Stimulated activated CD8-positive, alpha-beta memory T cell treated with anti-CD3 and anti-CD28 coated beads, Interleukin-12 subunit alpha, Interleukin-12 subunit beta, amount 100 ng/mL, for 24 hours (primary cell): ENCODE data around the gene ILKAP.

ENCODE experiments used
- DNase-seq: peaks from one replicate; pipeline ENCODE4 v3.0.0-alpha.2; 2020; ENCODE audit errors: extremely low read depth

The ILKAP gene, protein sequence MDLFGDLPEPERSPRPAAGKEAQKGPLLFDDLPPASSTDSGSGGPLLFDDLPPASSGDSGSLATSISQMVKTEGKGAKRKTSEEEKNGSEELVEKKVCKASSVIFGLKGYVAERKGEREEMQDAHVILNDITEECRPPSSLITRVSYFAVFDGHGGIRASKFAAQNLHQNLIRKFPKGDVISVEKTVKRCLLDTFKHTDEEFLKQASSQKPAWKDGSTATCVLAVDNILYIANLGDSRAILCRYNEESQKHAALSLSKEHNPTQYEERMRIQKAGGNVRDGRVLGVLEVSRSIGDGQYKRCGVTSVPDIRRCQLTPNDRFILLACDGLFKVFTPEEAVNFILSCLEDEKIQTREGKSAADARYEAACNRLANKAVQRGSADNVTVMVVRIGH

GRCh38 chr2:238203094-238203972 lies at the start of gene ILKAP:
Gene ILKAP (minus strand): TSS chr2:238203695. CDS start chr2:238203553, 142 bp downstream.
- peak; percentile 77 for DNase-seq

DNA sequence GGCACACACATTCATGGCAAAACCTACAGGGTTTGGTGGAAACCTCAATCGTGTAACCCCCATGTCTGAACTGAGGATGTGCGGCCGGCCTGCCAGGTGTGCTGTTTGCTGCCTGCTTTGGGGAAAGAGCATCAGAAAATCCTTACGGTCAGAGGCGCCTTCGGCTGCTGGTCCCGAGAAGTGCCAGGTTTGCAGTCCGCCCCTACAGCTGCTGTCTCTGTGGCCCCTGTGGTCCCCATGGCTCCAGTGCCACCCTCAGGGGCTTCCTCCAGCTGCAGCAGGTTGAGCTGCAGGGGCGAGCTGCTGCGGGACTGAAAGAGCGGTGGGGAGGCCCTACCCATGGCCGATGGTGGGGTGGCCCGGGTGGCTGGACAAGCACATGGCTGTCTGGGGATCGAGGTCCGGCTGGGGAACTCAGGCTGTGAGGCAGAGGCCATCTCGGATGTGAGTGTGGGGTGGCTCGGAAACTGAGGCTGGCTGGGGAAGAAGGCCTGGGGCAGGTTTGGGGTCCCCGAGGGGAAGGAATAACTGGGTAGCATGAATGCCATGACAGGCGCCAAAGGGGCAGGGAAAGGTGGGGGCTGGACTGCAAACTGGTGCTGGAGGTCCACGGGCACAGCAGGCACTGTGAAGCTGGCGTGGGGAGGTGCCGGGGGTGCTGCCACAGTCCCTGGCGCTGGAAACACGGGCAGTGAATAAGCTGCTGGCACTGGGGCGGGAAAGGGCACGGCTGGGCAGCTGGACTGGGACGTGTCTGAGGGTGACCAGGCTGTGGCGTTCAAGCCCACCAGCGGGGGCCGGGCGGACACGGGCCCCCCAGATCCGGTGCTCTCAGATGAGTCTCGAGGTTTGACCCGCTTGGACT lies 49.5 kb upstream of the ILKAP start:
- no peak for DNase-seq

- no peak for DNase-seq
These were observed 48.5 kb upstream of the ILKAP start for GRCh38 chr2:238251986-238252385.

DNA sequence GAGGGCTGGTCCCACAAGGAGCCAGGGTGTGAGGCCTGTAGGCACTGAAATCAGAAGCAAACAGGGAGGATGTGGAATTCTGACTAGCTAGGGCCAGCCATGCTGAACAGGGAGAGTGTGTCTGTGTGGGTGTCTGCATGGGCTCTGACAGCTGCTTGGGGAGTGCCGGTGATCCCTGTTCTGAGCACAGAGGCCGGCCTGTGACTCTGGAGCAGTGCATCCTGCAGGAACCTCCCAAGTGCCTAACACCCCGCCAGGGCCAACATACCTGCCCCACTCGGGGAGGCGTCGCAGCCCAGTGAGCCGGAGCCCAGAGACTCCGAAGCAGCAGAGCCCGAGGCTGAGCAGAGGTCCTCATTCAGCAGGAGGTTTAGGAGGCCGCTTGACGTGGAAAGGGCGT lies 47.8 kb upstream of the ILKAP start:
- no peak for DNase-seq

DNA sequence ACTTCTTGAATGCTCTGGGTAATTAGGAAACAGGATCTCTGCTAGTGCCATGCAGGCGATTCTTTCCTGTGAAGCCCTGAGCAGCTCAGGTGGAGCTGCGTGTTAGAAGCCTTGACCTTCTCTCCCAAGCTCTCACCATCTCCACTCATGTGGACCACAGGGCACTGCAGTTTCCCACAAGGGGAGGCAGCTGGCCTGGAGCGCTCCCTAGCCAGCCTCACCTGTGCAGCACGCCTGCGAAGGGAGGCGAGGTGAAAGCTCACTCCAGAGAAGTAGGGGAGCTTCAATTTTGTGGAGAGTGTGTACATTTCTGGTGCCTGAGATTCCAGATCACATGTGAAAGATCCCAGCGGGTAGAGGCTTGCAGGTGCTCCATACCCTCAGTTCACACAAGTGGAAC lies 47.4 kb upstream of the ILKAP start:
- no peak for DNase-seq

GRCh38 chr2:238247841-238248453 lies 44.5 kb upstream of the ILKAP start:
- DNase-seq: no peak

- no peak for DNase-seq
These were observed 43.7 kb upstream of the ILKAP start for GRCh38 chr2:238247002-238247822.

- DNase-seq: no peak
These were observed 40.7 kb upstream of the ILKAP start for GRCh38 chr2:238244151-238244550.

GRCh38 chr2:238243496-238244076 lies 40.1 kb upstream of the ILKAP start:
- no peak for DNase-seq

DNA sequence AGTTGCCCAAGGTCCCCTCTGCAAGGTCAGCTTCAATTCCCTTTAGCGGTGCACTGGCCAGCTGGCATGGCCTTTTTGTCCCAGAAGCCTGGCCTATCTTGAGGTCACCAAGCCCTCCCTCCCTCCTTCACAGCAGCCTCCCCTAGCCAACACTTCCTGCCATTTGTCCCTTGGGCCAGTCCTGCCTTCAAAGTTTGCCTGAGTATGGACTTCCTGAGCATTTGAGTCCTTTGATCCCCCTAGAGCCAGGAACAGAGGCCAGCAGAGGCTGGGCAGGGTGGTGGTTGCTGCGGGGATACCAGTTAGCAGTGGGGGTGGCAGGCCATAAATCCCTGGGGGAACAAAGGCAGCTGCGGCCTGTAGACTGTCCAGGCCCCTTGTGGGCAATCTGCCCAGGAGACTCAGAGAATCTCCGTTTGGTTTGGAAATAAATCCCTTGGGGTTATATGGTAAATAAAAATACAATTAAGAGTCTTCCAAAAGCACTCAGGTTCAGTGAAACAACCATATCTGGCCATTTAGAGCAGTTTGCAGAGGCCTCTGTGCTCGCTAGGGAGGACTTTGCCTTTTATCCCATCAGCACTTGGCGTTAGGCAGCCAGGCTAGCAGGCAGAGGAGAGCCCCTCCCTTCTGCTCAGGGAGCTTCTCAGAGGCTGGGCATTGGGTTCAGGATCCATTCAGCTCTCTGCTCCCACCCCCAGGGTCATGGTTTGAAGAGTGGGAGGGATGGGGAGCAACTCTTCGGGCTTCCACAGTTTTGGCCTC lies 39.4 kb upstream of the ILKAP start:
- DNase-seq: no peak

- no peak for DNase-seq
These were observed 38.5 kb upstream of the ILKAP start for GRCh38 chr2:238241970-238242369.

GRCh38 chr2:238240757-238241711 lies 37.5 kb upstream of the ILKAP start:
- no peak for DNase-seq

GRCh38 chr2:238239863-238240756 lies 36.6 kb upstream of the ILKAP start, which contains the start of gene HES6:
Gene HES6 (minus strand): TSS chr2:238240038. CDS start chr2:238239905, 133 bp downstream.
- peak; percentile 55 for DNase-seq

- no peak for DNase-seq
These were observed 36.0 kb upstream of the ILKAP start for GRCh38 chr2:238239543-238239862.

- no peak for DNase-seq
These were observed 35.5 kb upstream of the ILKAP start for GRCh38 chr2:238238766-238239542.

DNA sequence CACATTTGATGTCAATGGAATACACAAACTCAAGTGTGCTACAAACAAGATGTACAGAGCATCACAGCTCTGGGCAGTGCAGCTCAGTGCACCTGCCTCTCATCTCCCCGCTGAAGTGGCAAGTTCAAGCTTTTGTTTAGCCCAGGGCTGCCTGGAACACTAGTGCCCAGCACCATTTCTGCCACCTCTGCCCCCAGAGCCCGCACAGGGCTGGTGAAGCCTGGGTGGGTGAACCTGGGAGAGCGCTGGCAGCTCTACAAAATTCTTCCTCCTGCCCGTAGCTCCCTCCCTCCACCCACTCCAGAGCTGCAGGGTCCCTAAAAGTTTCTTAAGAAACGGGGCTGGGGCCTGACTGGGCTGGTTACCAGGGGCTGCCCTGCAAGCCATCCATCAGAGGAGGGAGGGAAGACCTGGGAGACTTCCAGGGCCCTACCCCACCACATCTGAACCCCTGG lies 34.8 kb upstream of the ILKAP start:
- no peak for DNase-seq
